HG03139 (cell line): ENCODE results near the gene SORBS2.

Experiments used
- ATAC-seq: cut with Tn5 transposase; IDR thresholded peaks from one replicate; pipeline ENCODE4 v1.9.1; 2021; ENCODE audit not compliant: unreplicated experiment

The SORBS2 gene

GRCh38 chr4:185835336-185835735 lies 23.3 kb upstream of the SORBS2 start:
- ATAC-seq: no peak

- ATAC-seq: no peak
These were observed 22.8 kb upstream of the SORBS2 start for GRCh38 chr4:185834778-185835177.

GRCh38 chr4:185834088-185834487 lies 22.1 kb upstream of the SORBS2 start:
- no peak for ATAC-seq

- ATAC-seq: no peak
These were observed 21.1 kb upstream of the SORBS2 start for GRCh38 chr4:185833055-185833598.

GRCh38 chr4:185831125-185831815 lies 19.3 kb upstream of the SORBS2 start:
- ATAC-seq: no peak

- ATAC-seq: no peak
These were observed 18.4 kb upstream of the SORBS2 start for GRCh38 chr4:185830263-185830994.

GRCh38 chr4:185826381-185826780 lies 14.4 kb upstream of the SORBS2 start:
- ATAC-seq: no peak

GRCh38 chr4:185825737-185826136 lies 13.7 kb upstream of the SORBS2 start:
- ATAC-seq: no peak

- no peak for ATAC-seq
These were observed 10.8 kb upstream of the SORBS2 start for GRCh38 chr4:185822791-185823190.

GRCh38 chr4:185821029-185821419 lies 9.0 kb upstream of the SORBS2 start:
- ATAC-seq: no peak

- ATAC-seq: no peak
These were observed 8.4 kb upstream of the SORBS2 start for GRCh38 chr4:185820146-185821028.

GRCh38 chr4:185819144-185819543 lies 7.2 kb upstream of the SORBS2 start:
- no peak for ATAC-seq

- ATAC-seq: no peak
These were observed 5.4 kb upstream of the SORBS2 start for GRCh38 chr4:185817403-185817818.

GRCh38 chr4:185813133-185813532 lies 1.1 kb upstream of the SORBS2 start:
- ATAC-seq: no peak

GRCh38 chr4:185810746-185811508 lies 1.1 kb downstream of the SORBS2 start:
- ATAC-seq: no peak

- no peak for ATAC-seq
These were observed 2.4 kb downstream of the SORBS2 start for GRCh38 chr4:185809533-185810071.

GRCh38 chr4:185809121-185809520 lies 2.9 kb downstream of the SORBS2 start:
- no peak for ATAC-seq

- no peak for ATAC-seq
These were observed 6.0 kb downstream of the SORBS2 start for GRCh38 chr4:185805979-185806378.

GRCh38 chr4:185805262-185805802 lies 6.7 kb downstream of the SORBS2 start:
- ATAC-seq: no peak

GRCh38 chr4:185803022-185803421 lies 9.0 kb downstream of the SORBS2 start:
- ATAC-seq: no peak
